ENCODE data around the gene CNIH3. TPM values are rescaled to one million over a fixed set of nuclear protein-coding genes. Genes with fewer than 3 reads are reported as not detected.

Gene CNIH3
- total RNA-seq, 6 donors from 2014 or later, result 0.39 to 4.2 (median 2.1) TPM

- Histone ChIP-seq H3K27me3 (no peaks in the 10 kb centered on the region), H3K27ac (no peak overlapping the region), H3K4me1 (no peaks in the 10 kb centered on the region), H3K9me3 (no peaks in the 10 kb centered on the region), H3K36me3 (no peaks in the 10 kb centered on the region), H3K4me3 (no peak overlapping the region)
- TF ChIP-seq CTCF (IDR thresholded peaks at IDR 0.05) (no peak), POLR2A (IDR thresholded peaks at IDR 0.05) (no peak), POLR2AphosphoS5 (IDR thresholded peaks at IDR 0.05) (no peak), EP300 (IDR thresholded peaks at IDR 0.05) (no peak)
- DNase-seq (no peak), ATAC-seq (ENCODE audit: low FRiP score in 2 of 2) (no peak)
- WGBS, 2 donors, result 94 to 97% methylated on average over 2 of the region's 2 CpGs
These were observed 31.3 kb downstream of the CNIH3 start for GRCh38 chr1:224647449-224647848.

DNA sequence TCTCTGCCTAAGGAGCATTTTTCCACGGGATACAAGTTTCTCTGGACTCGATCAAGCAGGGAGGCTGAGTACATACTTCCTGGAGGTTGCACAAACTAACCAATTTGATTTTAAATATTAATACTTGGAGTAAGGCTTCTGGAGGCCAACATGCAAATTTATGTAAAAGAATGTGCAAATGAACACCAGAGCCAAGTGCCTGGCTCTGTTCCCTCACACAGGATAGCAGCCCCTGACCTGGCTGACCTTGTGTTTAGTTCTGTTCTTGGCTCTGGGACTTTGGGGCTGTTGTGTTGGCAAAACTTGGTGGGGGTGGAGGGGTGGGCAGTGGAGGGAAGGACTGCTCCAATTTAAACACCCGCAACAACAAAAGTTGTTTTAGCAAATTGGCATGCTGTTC, 34.2 kb downstream of the CNIH3 start:
- Histone ChIP-seq H3K36me3 (no peaks in the 10 kb centered on the region), H3K4me1 (no peaks in the 10 kb centered on the region), H3K27ac (no peak overlapping the region), H3K9me3 (no peaks in the 10 kb centered on the region), H3K4me3 (no peak overlapping the region), H3K27me3 (no peaks in the 10 kb centered on the region)
- DNase-seq, result no peak
- WGBS, 2 donors, result 58 to 64% methylated on average over 3 of the region's 3 CpGs
- ATAC-seq (ENCODE audit: low FRiP score in 2 of 2), result no peak
- TF ChIP-seq CTCF (IDR thresholded peaks at IDR 0.05) (no peak), POLR2A (IDR thresholded peaks at IDR 0.05) (no peak), EP300 (IDR thresholded peaks at IDR 0.05) (no peak), POLR2AphosphoS5 (IDR thresholded peaks at IDR 0.05) (no peak)

DNA sequence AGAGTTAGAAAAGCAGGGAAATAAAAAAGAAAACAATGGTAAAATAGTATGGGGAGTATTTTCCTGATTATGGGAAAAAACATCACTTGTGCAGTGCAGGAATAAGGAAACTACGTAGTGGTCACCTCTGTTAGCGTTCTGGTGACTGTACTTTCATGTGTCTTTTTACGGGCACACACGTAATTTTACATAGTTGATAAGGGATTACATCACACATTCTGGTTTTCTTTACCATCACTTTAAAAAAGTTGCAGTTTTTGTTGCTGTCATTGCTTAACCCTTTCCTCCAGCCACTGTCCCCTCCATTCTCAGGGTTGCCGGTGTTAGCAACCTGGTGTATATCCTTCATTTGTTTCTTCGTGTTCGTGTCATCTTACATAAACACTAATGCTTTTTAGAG, 35.1 kb downstream of the CNIH3 start:
- Histone ChIP-seq H3K4me3 (no peak overlapping the region), H3K9me3 (no peaks in the 10 kb centered on the region), H3K36me3 (no peaks in the 10 kb centered on the region), H3K4me1 (no peaks in the 10 kb centered on the region), H3K27ac (no peak overlapping the region), H3K27me3 (no peaks in the 10 kb centered on the region)
- no peak for DNase-seq
- TF ChIP-seq POLR2A (IDR thresholded peaks at IDR 0.05) (no peak), POLR2AphosphoS5 (IDR thresholded peaks at IDR 0.05) (no peak), CTCF (IDR thresholded peaks at IDR 0.05) (no peak)
- no peak for ATAC-seq (ENCODE audit: low FRiP score in 2 of 2)
- 91% methylated on average over 7 of the region's 7 CpGs for WGBS, 2 donors

- 90 to 93% methylated on average over 10 of the region's 10 CpGs for WGBS, 2 donors
- H3K27me3 ChIP-seq, result no peaks in the 10 kb centered on the region
- no peaks in the 10 kb centered on the region for H3K9me3 ChIP-seq
- H3K27ac ChIP-seq, result no peak overlapping the region
- ATAC-seq (ENCODE audit: low FRiP score in 2 of 2) (no peak), DNase-seq (peak in 1 of 2 donors; percentile 72)
- TF ChIP-seq POLR2AphosphoS5 (IDR thresholded peaks at IDR 0.05) (no peak), EP300 (IDR thresholded peaks at IDR 0.05) (no peak), CTCF (IDR thresholded peaks at IDR 0.05) (no peak), POLR2A (IDR thresholded peaks at IDR 0.05) (no peak)
- H3K4me3 ChIP-seq, result no peak overlapping the region
- H3K36me3 ChIP-seq, result no peaks in the 10 kb centered on the region
- H3K4me1 ChIP-seq, result no peaks in the 10 kb centered on the region
These were observed 40.3 kb downstream of the CNIH3 start for GRCh38 chr1:224656392-224656791.

DNA sequence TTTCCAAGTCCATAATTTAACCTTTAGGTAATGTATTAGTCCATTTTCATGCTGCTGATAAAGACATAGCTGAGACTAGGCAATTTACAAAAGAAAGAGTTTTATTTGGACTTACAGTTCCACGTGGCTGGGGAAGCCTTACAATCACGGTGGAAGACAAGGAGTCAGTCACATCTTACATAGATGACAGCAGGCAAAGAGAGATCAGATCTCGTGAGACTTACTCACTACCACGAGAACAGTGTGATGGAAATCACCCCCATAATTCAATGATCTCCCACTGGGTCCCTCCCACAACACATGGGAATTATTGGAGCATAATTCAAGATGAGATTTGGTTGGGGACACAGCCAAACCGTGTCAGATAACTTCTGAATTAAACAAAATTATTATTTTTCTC, 44.0 kb downstream of the CNIH3 start:
- no peak overlapping the region for H3K4me3 ChIP-seq
- no peaks in the 10 kb centered on the region for H3K9me3 ChIP-seq
- H3K27me3 ChIP-seq, result no peaks in the 10 kb centered on the region
- TF ChIP-seq EP300 (IDR thresholded peaks at IDR 0.05) (no peak), POLR2A (IDR thresholded peaks at IDR 0.05) (no peak), POLR2AphosphoS5 (IDR thresholded peaks at IDR 0.05) (no peak)
- no peaks in the 10 kb centered on the region for H3K4me1 ChIP-seq
- H3K27ac ChIP-seq, result no peak overlapping the region
- DNase-seq (no peak), ATAC-seq (ENCODE audit: low FRiP score in 2 of 2) (no peak)
- H3K36me3 ChIP-seq, result no peaks in the 10 kb centered on the region
- WGBS, 2 donors, result 77 to 78% methylated on average over 5 of the region's 5 CpGs

All from upper lobe of left lung (tissue), 6 donors.